ENCODE results near the gene SEMA7A.
"Not testable (repeated sequence)": the region's sequence is repeated elsewhere in the genome, so short reads cannot be mapped to it uniquely, and the experiment has no call there.

Gene SEMA7A

DNA sequence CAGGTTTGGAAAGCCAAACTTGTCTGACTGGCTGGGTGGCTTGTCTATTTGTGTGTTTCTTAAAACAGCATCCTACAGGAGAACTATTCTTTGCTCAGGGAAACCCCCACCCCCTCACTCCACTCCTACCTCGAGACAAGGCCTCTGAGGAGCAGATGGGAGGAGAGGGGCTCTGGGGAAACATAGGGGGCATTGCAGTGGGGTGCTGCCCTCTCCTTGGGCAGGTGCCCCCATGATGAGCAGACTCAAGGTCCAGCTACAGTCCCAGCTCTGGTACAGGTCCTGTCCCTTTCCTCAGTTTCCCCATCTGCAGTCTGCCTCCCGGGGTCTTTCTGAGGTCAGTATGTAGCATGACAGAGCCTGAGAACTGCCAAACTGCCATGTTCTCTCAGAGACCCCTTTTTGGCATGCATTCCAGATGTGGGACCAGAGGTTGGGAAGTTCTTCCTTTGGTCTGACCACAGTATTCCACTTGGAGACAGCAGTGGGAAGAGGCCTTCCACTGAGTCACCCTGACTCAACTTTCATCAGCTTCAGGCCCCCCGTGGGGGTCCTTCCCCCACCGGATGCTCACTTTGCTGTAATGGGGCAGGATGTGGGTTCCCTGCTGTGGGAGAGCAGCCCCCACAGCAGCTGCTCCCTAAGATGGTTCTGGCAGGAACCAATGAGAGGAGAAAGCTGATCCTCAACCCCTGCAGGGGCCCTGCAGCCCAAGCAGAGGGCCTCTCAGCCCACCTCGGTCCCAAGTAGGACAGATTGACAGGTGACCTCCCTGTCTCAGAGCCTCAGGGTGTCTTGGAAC lies 34.0 kb downstream of the SEMA7A start:
- peak in 1 of 2 donors; percentile 62 for DNase-seq

DNA sequence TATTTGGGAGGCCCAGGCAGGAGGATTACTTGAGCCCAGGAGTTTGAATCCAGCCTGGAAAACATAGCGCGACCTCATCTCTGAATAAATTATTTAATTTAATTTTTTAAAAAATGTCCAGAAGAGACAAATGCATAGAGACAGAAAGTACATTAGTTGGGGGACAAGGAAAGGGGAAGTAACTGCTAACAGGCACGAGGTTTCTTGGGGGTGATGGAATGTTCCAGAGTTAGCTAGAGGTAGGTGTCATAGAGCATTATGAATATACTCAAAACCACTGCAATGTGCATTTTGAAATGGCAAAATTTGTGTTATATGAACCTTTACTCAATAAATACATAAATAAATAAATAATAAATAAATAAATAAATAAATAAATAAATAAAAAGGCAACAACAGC lies 34.7 kb downstream of the SEMA7A start:
- DNase-seq: peak in 1 of 2 donors; percentile 77

DNA sequence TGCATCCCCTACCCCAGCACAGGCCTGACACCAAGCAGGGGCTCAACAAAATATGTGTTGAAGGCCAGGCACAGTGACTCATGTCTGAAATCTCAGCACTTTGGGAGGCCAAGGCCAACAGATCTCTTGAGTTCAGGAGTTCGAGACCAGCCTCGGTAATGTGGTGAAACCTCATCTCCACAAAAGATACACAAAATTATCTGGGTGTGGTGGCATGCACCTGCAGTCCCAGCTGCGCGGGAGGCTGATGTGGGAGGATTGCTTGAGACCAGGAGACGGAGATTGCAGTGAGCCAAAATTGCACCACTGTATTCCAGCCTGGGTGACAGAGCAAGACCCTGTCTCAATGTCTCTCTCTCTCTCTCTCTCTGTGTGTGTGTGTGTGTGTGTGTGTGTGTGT lies 35.6 kb downstream of the SEMA7A start:
- DNase-seq: no peak

DNA sequence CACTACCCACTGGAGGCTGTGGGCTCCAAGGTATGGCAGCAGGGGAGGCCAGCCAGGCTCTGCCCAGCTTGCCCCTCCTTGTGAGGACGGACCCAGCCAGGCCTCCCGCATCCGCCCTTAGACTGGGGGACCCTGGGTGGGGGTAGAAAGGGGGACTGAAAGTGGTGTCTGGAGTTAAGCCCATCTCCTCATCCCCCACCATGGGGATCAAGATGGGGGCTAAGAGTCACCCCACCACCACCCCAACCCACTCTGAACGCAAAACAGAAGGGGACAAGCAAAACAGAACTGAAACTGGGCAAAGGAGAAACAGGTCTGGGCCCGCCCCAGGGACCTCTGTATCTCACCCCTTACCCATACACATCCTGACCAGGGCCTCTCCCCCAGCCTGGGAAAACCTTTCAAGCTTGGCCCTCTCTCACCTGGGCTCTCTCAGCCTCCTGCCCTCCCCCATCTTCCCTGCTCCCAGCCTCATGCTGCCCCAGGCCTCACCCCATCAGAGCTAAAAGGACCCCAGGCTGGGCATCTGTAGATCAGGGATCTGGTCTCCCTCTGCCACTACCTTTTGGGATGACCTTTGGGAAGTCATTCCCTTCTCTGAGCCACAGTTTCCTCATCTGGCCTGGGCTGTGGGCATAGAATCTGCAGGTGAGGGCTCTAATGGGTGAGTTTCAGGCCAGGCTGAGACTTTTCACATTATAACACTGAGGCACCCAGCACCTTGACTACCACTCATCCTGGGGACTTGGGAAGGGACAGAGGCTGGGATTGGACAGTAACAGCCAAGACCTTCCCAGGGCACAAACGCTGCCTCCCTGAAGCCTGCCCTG lies 36.3 kb downstream of the SEMA7A start:
- no peak for DNase-seq

DNA sequence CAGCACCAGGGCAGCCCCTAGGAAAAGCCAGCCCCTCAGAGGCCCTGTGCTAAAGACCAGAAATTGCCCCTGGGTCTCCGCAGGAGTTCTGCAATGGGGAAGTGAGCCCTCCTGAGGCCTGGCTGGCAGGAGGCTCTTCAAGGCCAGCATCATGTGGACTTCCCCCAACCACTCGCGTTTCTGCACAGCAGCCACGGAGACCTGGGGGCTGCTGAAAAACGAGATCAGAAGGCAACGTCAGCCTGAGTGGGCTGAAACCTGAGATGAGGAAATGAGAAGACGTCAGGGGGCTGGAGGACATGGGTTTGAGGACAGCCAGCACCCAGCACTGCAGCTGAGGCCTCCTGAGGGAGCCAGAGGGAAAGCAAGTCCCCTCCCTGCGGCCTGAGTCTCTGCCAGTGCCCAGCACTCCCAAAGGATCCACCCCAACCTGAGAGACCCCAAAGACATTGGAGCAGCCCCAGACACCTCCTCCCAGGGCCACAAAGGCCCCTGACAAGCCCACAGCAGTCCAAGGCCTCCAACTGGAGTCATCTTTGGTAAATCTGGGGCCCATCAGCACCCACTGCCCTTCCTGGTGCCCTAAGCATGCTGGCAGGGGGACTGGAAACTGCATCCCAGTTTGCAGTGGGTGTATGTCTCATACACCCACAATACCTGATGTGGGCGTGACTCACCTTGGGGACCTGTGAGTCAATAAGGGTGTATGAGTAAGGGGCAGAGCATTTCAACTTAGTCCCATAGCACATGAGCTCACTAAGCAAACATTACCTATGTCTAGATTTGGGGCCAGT lies 37.1 kb downstream of the SEMA7A start:
- peak in 1 of 2 donors; percentile 14 for DNase-seq

DNA sequence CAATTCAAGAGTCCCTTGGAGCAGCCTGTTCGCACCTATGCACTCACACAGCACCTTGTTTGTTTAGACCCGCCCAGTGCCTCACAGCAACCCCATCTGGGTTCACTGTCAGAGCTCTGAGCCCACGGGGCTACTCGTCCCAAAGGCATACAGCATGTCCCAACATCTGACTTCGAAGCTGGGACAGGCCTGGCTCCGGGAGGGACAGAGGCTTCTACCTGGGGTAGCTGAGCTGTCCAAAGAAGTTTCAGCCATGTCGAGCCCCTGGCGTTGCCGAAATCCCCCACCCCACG lies 37.7 kb downstream of the SEMA7A start:
- DNase-seq: no peak

DNA sequence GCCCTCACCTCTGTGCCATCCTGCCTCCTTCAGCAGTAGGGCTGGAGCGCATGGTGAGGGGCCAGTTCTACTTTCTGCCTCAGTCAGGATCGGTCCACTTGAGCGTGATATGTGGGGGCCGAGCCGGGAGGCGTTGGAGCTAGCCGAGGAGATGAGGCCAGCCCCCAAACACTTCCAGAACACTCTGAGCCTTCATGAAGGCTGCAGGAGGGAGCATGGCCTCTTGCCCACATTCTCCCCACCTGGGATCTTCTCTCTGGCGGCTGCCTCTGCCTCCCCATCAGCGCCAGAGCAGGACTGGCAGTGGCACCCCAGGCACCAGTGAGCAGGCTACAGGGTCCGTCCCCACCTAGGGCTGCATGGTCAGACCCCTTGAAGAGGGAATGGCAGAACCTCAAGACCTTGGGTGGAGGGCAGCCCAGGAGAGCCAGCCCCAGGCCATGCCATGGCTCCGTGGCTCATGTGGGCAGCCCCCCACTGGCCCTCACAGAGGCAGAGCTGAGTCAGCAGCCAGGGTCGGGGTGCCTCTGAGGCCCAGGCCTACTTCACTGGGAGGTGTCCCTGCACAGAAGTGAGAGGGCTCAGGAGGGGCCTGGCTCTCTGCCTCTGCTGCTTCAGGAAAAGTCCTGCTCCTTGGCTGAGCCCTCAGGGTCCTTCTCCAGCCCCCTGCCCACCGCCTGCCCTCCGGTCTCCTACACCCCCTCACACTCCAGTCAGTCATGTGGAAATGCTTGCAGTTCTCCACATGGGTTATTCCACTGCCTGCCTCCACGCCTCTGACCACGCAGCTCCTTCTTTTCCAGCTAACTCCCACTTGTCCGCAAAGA lies 38.2 kb downstream of the SEMA7A start:
- no peak for DNase-seq

DNA sequence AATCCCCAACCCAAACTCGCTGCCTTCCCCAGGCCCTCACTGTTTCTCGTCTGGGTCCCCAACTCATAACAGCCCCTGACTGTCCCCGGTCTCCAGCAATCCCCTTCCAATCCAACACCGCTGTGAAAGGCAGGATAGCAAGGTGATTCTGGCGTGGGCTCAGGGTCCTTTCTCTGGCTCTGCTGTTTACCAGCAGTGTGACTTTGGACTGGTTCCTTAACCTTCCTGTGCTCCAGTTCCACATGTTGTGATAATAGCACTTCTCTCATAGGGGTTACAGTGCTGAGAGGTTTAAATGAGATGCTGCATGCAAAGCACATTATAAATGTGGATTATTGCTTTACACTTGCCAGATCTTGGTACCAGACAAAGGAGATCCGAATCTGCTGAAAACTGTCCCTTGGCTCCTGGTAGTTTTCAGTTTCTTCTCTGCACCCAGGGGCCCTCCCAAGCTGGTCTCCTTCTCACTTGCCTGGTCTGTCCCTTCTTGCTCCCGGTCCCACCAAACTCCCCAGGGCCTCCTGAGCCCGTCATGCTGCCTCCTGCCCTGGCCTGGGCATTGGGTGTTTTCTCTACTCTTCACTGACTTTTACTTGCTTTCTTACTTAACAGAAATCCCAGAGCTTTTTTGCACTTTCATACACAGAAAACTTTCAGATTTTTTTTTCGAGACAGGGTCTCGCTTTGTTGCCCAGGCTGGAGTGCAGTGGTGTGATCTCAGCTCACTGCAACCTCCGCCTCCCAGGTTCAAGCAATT lies 39.5 kb downstream of the SEMA7A start:
- DNase-seq: no peak

DNA sequence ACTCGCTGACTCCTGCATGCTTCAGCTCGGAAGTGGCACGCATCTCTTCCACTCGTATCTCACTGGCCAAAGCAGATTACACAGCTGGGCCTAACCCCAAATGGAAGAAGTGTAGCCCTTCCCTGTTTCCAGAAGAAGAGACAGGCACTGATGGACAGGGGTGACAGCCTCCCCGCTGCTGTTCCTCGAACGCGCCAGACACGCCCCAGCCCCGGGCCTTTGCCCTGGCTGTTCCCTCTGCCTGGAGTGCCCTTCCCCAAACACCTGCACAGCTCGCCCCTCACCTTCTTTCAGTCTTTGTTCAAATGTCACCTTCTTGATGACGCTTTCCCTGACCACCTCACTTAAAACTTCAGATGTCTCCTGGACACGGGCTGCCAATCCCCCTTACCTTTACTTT lies 40.3 kb downstream of the SEMA7A start:
- DNase-seq: no peak

DNA sequence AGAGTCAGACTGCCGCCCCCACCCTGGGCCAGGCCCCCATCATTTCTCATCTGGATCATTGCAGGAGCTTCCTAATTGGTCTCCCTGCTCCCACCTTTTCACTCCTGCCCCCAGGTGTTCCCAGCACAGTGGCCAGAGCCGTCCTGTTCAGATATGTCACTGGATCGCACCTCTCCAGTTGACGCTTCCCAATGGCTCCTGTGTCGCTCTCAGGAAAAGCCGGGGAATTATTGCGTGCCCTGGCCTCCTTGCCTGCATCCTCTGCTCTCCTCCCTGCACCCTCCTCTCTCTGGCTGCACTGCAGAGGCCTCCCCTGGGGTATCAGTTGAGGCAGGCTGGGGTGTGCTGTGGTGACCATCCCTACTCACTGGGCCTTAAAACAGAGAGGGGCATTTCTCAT lies 40.9 kb downstream of the SEMA7A start:
- no peak for DNase-seq

DNA sequence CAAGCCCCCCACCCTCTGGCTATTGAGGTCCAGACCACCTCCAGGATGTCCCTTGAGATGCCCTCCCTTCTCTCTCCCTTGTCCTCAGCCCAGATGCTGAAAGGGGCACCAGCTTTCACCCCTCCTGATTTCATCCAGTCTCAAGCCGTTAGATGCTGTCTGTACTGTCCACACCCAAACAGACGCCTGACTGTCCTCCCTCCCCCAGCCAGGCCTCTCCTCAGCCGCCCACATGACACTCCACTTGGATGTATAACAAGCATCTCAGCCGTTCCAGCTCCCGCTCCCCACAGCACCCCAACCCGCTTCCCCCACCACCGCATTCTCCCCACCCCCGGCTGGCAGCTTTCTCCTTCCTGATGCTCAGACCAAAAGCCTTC lies 41.3 kb downstream of the SEMA7A start:
- no peak for DNase-seq

DNA sequence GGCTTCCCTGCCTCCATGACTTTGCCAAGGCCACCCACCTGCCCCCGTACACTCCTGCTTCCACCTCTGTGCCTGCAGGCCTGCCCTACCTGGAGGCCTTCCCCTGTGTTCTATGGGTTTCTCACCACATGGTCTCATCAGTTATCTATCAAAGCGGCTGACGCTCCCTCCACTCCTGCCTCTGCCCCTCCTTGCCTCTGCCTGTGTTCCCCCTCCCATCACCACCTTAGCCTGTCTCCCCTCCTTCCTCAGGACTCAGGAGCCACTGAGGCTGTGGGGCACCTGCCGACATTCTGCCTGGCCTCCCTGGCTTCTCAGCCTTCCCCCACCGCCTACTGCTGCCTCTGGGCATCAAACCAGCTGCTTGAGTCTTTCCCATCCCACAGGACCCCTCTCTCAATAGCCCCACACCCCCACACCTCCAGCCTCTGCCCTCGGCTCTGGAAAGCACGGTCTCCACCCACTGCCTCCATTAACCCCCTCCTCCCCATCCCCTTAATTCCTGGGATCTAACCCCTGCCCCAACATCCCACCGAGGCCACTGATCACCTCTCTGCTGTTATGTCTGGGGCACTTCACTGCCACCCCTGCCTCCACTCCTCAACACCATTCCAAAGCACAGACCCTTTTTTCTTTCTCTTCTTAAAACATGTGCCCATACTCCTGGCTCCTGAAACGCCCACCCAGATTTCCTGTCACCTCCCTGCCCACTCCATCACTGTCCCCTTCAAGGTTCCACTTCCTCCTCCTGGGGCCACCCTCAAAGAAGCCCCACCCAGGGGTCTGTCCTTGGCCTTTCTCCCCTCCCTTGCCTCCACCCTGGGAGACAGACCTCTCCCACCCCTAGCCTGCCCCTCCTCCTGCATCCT lies 41.9 kb downstream of the SEMA7A start:
- DNase-seq: no peak

DNA sequence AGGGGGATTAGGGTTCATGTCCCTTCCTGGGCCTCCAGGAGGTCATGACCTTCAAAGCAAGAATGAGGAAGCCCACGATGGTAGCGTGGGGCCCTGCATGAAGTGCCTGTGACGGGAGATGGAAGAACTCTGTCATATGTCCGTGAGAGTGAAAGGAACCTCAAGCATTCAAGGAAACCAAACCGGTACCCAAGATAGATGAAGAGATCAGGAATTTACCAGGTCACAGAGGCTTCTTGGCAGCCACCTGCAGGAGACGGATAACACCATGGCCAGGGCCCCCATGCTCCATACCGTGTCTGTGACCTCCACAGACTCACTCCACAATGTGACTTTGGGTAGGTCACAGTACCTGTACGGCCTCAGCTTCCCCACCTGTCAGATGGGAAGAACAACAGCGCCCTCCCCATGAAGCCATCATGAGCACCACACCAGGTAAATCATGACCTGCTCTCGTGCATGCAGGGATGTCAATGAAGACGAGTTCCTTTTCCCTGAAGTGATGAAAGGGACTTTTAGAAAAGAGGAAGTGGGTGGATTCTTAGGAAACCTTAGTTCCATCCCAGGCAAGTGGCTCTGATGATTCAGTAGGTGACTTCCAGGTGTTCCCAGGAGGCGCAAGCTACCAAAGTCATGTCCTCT lies 43.0 kb downstream of the SEMA7A start:
- no peak for DNase-seq

DNA sequence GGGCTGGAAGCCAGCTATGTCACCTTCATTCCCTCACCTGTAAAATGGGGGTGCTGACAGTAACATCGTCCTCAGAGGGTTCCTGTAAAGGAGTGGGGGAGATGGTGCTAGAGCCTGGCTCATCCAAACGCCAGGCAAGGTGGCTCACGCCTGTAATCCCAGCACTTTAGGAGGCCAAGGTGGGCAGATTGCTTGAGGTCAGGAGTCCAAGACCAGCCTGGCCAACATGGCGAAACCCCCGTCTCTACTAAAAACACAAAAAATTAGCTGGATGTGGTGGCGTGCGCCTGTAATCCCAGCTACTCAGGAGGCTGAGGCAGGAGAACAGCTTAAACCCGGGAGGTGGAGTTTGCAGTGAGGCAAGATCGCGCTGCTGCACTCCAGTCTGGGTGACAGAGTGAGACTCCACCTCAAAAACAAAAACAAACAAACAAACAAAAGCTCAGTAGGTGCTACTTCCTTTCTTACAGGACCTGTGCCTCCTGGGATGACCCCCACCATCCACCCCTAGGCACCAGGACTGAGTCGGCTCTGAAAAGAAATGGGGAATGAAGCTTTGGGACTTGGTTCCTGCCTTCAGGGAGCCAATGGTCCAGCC lies 43.6 kb downstream of the SEMA7A start:
- not testable (repeated sequence) for DNase-seq

DNA sequence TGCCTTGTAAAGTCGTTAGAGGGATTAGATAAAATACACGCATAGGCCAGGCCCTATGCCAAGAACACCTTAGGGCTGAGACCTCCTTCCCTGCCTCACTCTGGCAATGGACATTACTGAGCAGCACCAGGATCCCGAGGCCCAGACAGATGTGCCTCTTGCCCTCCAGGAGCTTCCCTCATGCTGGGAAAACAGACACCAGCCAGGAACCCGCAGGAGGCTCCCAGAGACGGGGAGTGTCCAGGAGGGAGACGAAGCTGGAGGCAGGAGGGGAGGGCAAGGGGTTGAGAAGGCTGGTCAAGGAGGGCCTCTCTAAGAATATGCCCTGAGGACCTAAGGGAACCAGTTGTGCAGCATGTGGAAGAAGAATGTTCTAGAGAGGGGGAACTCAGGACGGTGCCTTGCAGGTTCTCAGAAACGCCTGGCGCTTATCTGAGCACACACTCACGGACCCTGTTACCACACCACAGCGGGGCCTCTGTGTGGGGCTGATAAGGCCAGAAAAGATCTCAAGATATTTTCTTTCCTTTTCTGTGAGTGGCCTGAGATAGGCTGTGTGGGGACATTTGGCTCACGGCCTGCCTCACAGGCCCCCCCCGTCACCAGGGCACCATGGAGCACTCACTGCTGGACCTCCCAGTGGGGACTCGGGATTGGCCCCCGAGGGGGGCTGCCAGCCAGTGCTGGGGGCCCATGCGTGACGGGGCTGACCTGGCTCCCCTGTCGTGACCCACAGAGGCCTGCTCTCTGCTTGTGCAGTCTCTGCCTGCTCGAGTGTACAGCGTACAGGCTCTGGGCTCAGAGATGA lies 44.3 kb downstream of the SEMA7A start:
- peak in 1 of 2 donors; percentile 50 for DNase-seq

DNA sequence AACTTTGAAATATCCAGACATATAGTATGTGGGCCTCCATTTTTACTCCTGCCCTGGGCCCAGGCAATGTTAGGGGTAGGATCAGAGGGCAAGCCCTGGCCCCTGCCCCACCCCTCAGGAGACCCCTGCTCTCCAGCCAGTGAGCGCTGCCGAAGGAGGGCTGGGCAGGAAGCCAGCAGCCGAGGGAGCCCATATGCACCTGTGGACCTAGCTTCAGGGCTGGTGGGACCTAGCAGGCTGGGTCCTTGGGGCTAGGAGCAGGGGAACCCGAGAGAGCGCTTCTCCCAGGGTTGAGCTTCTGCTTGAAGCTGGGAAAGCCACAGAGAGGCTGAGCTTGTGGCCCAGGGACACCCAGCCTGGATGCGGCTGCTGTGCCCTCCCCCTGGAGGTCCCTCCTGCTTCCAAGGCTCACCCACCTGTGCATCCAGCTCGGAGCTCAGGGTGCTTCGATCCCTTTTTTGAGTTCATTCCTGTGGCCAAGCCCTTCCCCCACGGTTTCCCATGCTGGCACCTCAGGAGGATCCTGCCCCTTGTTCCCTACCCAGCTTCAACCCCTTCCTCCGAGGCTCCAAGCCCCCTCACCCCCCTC lies 45.3 kb downstream of the SEMA7A start:
- no peak for DNase-seq

DNA sequence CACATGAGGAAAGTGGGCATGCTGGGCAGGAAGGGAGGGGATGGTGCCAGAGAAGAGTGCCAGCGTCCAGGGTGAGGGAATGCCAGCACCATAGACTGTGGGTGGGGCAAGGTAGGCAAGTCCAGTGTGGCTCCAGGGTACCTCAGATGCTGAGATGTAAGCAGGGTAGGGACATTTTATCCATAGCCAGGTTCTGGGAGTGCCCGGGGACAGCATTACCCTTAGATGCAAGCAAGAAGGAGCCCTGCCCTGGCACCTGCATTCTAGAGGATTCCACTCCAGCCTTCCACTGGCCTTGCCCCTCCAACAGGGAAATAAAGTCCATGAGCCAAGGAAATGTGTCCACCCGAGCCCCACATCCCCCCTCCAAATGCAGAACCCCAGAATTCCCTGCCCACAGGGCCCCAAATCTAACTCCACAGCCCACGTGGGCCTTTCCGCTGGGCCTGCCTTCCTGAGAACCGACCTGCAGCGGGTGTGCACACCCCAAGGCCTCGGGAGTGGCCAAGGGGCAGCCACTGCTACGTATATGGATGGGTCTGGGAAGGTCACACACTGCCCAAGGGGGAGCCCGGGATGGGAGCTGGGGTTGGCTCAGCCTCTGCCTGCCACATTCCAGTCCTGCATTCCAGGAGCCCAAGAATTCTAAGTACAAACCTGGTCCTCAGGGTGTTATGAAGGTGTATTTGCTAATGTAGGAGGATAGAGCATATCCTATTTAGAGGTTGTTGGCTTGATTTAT lies 46.0 kb downstream of the SEMA7A start:
- no peak for DNase-seq

DNA sequence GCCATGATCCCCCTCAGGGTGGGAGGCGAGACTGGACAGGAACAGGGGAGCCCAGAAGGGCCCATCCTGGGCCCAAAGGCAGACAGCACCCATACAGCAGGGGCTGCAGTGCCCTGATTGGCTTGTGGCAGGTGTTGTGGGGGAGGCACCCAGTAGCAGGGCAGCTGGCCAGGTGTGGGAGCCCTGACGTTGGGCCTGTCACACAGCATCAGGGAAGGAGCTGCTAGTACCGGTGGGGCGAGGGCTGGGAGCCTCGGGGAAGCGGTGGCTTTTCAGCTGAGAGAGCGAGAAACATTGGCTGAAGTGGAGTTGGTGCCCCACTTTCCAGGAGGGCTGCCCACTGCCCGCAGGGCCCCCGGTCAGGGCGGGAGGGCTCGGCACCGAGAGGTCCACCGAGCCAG lies 46.6 kb downstream of the SEMA7A start:
- no peak for DNase-seq

Measured in bone marrow (tissue), 2 donors.